ENCODE data around the gene LLPH. TPM values are rescaled to one million over a fixed set of nuclear protein-coding genes. Genes with fewer than 3 reads are reported as not detected.

LLPH gene
- total RNA-seq, 1 donor: 5.1 TPM

GRCh38 chr12:66159123-66159522 is 28.6 kb upstream of the LLPH start:
- H2AFZ ChIP-seq (ENCODE audit: low read length): no peak overlapping the region
- no peaks in the 10 kb centered on the region for H3K9me3 ChIP-seq (ENCODE audit: low read depth, low read length)
- no peak overlapping the region for H3K4me3 ChIP-seq (ENCODE audit: insufficient read depth, low read length)
- peaks cover 22% of the 10 kb centered on the region for H4K20me1 ChIP-seq (ENCODE audit: insufficient read depth, low read length)
- H3K4me2 ChIP-seq (ENCODE audit: insufficient read depth, low read length): no peak overlapping the region
- H3K36me3 ChIP-seq (ENCODE audit: insufficient read depth, low read length): peaks cover 11% of the 10 kb centered on the region
- TF ChIP-seq, protein P1, sequence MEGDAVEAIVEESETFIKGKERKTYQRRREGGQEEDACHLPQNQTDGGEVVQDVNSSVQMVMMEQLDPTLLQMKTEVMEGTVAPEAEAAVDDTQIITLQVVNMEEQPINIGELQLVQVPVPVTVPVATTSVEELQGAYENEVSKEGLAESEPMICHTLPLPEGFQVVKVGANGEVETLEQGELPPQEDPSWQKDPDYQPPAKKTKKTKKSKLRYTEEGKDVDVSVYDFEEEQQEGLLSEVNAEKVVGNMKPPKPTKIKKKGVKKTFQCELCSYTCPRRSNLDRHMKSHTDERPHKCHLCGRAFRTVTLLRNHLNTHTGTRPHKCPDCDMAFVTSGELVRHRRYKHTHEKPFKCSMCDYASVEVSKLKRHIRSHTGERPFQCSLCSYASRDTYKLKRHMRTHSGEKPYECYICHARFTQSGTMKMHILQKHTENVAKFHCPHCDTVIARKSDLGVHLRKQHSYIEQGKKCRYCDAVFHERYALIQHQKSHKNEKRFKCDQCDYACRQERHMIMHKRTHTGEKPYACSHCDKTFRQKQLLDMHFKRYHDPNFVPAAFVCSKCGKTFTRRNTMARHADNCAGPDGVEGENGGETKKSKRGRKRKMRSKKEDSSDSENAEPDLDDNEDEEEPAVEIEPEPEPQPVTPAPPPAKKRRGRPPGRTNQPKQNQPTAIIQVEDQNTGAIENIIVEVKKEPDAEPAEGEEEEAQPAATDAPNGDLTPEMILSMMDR (IDR thresholded peaks at IDR 0.05; ENCODE audit: extremely low read depth, low read depth, low read length): no peak
- DNase-seq (ENCODE audit: insufficient read length, low spot score, missing footprints): no peak
- H3K27ac ChIP-seq (ENCODE audit: low read depth, low read length): no peak overlapping the region
- peaks cover 86% of the 10 kb centered on the region for H3K79me2 ChIP-seq (ENCODE audit: insufficient read depth, low read length)
- no peaks in the 10 kb centered on the region for H3K27me3 ChIP-seq (ENCODE audit: insufficient read depth, low read length)
- peaks cover 4% of the 10 kb centered on the region for H3K4me1 ChIP-seq (ENCODE audit: insufficient read depth, low read length)

- Histone ChIP-seq H3K9me3 (ENCODE audit: low read depth, low read length) (no peaks in the 10 kb centered on the region), H3K4me2 (ENCODE audit: insufficient read depth, low read length) (no peak overlapping the region), H4K20me1 (ENCODE audit: insufficient read depth, low read length) (peaks cover 13% of the 10 kb centered on the region), H3K36me3 (ENCODE audit: insufficient read depth, low read length) (peaks cover 11% of the 10 kb centered on the region), H3K4me1 (ENCODE audit: insufficient read depth, low read length) (peaks cover 9% of the 10 kb centered on the region), H3K27ac (ENCODE audit: low read depth, low read length) (no peak overlapping the region), H3K4me3 (ENCODE audit: insufficient read depth, low read length) (no peak overlapping the region), H2AFZ (ENCODE audit: low read length) (no peak overlapping the region), H3K27me3 (ENCODE audit: insufficient read depth, low read length) (no peaks in the 10 kb centered on the region), H3K79me2 (ENCODE audit: insufficient read depth, low read length) (peaks cover 65% of the 10 kb centered on the region)
- TF ChIP-seq, protein P1 (IDR thresholded peaks at IDR 0.05; ENCODE audit: extremely low read depth, low read depth, low read length): no peak
- DNase-seq (ENCODE audit: insufficient read length, low spot score, missing footprints): no peak
Observed at GRCh38 chr12:66156654-66157053, 26.1 kb upstream of the LLPH start.

GRCh38 chr12:66154776-66155175 is 24.2 kb upstream of the LLPH start:
- Histone ChIP-seq H3K27ac (ENCODE audit: low read depth, low read length) (no peak overlapping the region), H2AFZ (ENCODE audit: low read length) (no peak overlapping the region), H3K4me2 (ENCODE audit: insufficient read depth, low read length) (no peak overlapping the region), H3K79me2 (ENCODE audit: insufficient read depth, low read length) (peaks cover 50% of the 10 kb centered on the region), H3K4me1 (ENCODE audit: insufficient read depth, low read length) (peaks cover 9% of the 10 kb centered on the region), H3K4me3 (ENCODE audit: insufficient read depth, low read length) (no peak overlapping the region), H3K9me3 (ENCODE audit: low read depth, low read length) (no peaks in the 10 kb centered on the region), H3K27me3 (ENCODE audit: insufficient read depth, low read length) (no peaks in the 10 kb centered on the region), H4K20me1 (ENCODE audit: insufficient read depth, low read length) (peaks cover 12% of the 10 kb centered on the region), H3K36me3 (ENCODE audit: insufficient read depth, low read length) (peaks cover 9% of the 10 kb centered on the region)
- DNase-seq (ENCODE audit: insufficient read length, low spot score, missing footprints): no peak
- TF ChIP-seq, protein P1 (IDR thresholded peaks at IDR 0.05; ENCODE audit: extremely low read depth, low read depth, low read length): no peak

DNA sequence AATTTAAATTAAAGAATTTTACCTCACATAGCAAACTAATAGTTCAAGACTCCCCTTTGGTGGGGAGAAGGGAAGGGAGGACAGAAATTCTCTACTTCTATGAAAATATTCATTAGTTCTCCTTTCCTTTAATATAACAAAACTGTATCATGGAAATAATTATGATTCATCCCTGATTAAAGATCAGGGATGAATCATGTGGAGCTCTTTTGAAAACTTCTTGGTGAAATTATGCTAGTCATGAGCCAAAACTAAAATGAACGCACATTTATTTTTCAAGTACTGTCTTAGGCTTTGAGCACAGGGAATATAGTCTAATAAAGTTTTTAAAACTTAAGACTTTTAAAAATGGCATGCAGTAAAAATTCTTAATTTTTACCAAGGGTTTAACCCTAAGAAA is 22.2 kb upstream of the LLPH start:
- Histone ChIP-seq H3K4me1 (ENCODE audit: insufficient read depth, low read length) (peaks cover 9% of the 10 kb centered on the region), H3K27ac (ENCODE audit: low read depth, low read length) (peak overlapping the region; percentile 67), H3K36me3 (ENCODE audit: insufficient read depth, low read length) (no peaks in the 10 kb centered on the region), H3K9me3 (ENCODE audit: low read depth, low read length) (no peaks in the 10 kb centered on the region), H4K20me1 (ENCODE audit: insufficient read depth, low read length) (peaks cover 5% of the 10 kb centered on the region), H3K27me3 (ENCODE audit: insufficient read depth, low read length) (no peaks in the 10 kb centered on the region), H3K79me2 (ENCODE audit: insufficient read depth, low read length) (peaks cover 35% of the 10 kb centered on the region), H2AFZ (ENCODE audit: low read length) (no peak overlapping the region), H3K4me2 (ENCODE audit: insufficient read depth, low read length) (peak overlapping the region; percentile 18), H3K4me3 (ENCODE audit: insufficient read depth, low read length) (no peak overlapping the region)
- no peak for DNase-seq (ENCODE audit: insufficient read length, low spot score, missing footprints)
- TF ChIP-seq, protein P1 (IDR thresholded peaks at IDR 0.05; ENCODE audit: extremely low read depth, low read depth, low read length): no peak
